Muscle layer of duodenum (tissue), 2 donors: ENCODE data around the gene ARAP1.

Experiments used
- H3K27ac ChIP-seq: one replicate; pipeline ENCODE4 v1.7.0; 2013; ENCODE audit warnings: mild to moderate bottlenecking, low read length
- H3K27me3 ChIP-seq: one replicate; pipeline ENCODE4 v1.7.0; 2013; ENCODE audit warnings: low read depth, mild to moderate bottlenecking, control low read depth, low read length
- H3K36me3 ChIP-seq, 2 donors: one replicate each; pipeline ENCODE4 v1.7.0; 2013; ENCODE audit warnings: low read length in 2 of 2, control low read depth in 1 of 2, mild to moderate bottlenecking in 1 of 2; ENCODE audit not compliant: insufficient read depth in 2 of 2, control insufficient read depth in 1 of 2
- H3K4me1 ChIP-seq, 2 donors: one replicate each; pipeline ENCODE4 v1.7.0; 2013; ENCODE audit warnings: low read length in 2 of 2, mild to moderate bottlenecking in 2 of 2, control low read depth in 1 of 2, moderate library complexity in 1 of 2; ENCODE audit not compliant: insufficient read depth in 2 of 2, control insufficient read depth in 1 of 2
- H3K4me3 ChIP-seq, 2 donors: one replicate each; pipeline ENCODE4 v1.7.0; 2013; ENCODE audit warnings: low read length in 2 of 2, low read depth in 1 of 2, mild to moderate bottlenecking in 1 of 2
- H3K9me3 ChIP-seq, 2 donors: one replicate each; pipeline ENCODE4 v1.7.0; 2013; ENCODE audit warnings: low read length in 2 of 2, control low read depth in 1 of 2, mild to moderate bottlenecking in 1 of 2; ENCODE audit not compliant: control insufficient read depth in 1 of 2
- donor health status: healthy.

The ARAP1 gene

GRCh38 chr11:72786305-72787215 lies 34.4 kb upstream of the ARAP1 start:
- peaks cover 0 to 4% of the 10 kb centered on the region in 2 donors for H3K4me1 ChIP-seq
- H3K9me3 ChIP-seq: no peaks in the 10 kb centered on the region
- peak overlapping the region; percentile 40 for H3K27ac ChIP-seq
- H3K27me3 ChIP-seq: no peaks in the 10 kb centered on the region
- H3K36me3 ChIP-seq: no peaks in the 10 kb centered on the region
- H3K4me3 ChIP-seq: no peak overlapping the region

GRCh38 chr11:72784662-72785061 lies 32.5 kb upstream of the ARAP1 start:
- H3K4me1 ChIP-seq: peaks cover 0 to 19% of the 10 kb centered on the region in 2 donors
- no peak overlapping the region for H3K27ac ChIP-seq
- H3K36me3 ChIP-seq: no peaks in the 10 kb centered on the region

GRCh38 chr11:72783144-72783905 lies 31.1 kb upstream of the ARAP1 start:
- no peaks in the 10 kb centered on the region for H3K27me3 ChIP-seq
- H3K27ac ChIP-seq: no peak overlapping the region
- H3K9me3 ChIP-seq: no peaks in the 10 kb centered on the region
- no peaks in the 10 kb centered on the region for H3K36me3 ChIP-seq
- peaks cover 0 to 19% of the 10 kb centered on the region in 2 donors for H3K4me1 ChIP-seq
- H3K4me3 ChIP-seq: no peak overlapping the region

More at GRCh38 chr11:72784662-72785061, 32.5 kb upstream of the ARAP1 start:
- H3K9me3 ChIP-seq: no peaks in the 10 kb centered on the region
- H3K27me3 ChIP-seq: no peaks in the 10 kb centered on the region
- H3K4me3 ChIP-seq: no peak overlapping the region

- no peaks in the 10 kb centered on the region for H3K9me3 ChIP-seq
- H3K36me3 ChIP-seq: no peaks in the 10 kb centered on the region
- peaks cover 0 to 23% of the 10 kb centered on the region in 2 donors for H3K4me1 ChIP-seq
- peak overlapping the region; percentile 51 to 52 for H3K4me3 ChIP-seq
- no peaks in the 10 kb centered on the region for H3K27me3 ChIP-seq
- H3K27ac ChIP-seq: no peak overlapping the region
Measured at GRCh38 chr11:72782081-72782920, 30.1 kb upstream of the ARAP1 start.

- no peaks in the 10 kb centered on the region for H3K36me3 ChIP-seq
- H3K27me3 ChIP-seq: no peaks in the 10 kb centered on the region
- H3K4me1 ChIP-seq: peaks cover 0 to 28% of the 10 kb centered on the region in 2 donors
- peak overlapping the region; percentile 57 to 69 for H3K4me3 ChIP-seq
- H3K9me3 ChIP-seq: no peaks in the 10 kb centered on the region
- no peak overlapping the region for H3K27ac ChIP-seq
Measured at GRCh38 chr11:72781313-72782080, 29.3 kb upstream of the ARAP1 start.

GRCh38 chr11:72781063-72781312 lies 28.8 kb upstream of the ARAP1 start:
- Histone ChIP-seq H3K9me3 (no peaks in the 10 kb centered on the region), H3K4me1 (peaks cover 0 to 28% of the 10 kb centered on the region in 2 donors), H3K27ac (peak overlapping the region; percentile 31), H3K36me3 (no peaks in the 10 kb centered on the region), H3K27me3 (no peaks in the 10 kb centered on the region), H3K4me3 (peak overlapping the region; percentile 57 to 69)

GRCh38 chr11:72780296-72781062 lies 28.3 kb upstream of the ARAP1 start:
- Histone ChIP-seq H3K4me1 (peaks cover 0 to 28% of the 10 kb centered on the region in 2 donors), H3K4me3 (peak overlapping the region; percentile 57 to 69), H3K9me3 (no peaks in the 10 kb centered on the region), H3K27me3 (no peaks in the 10 kb centered on the region), H3K27ac (peak overlapping the region; percentile 31), H3K36me3 (no peaks in the 10 kb centered on the region)

- no peaks in the 10 kb centered on the region for H3K27me3 ChIP-seq
- H3K36me3 ChIP-seq: no peaks in the 10 kb centered on the region
- H3K27ac ChIP-seq: peak overlapping the region; percentile 31
- H3K4me3 ChIP-seq: peak overlapping the region in 1 of 2 donors; percentile 23
- peaks cover 0 to 28% of the 10 kb centered on the region in 2 donors for H3K4me1 ChIP-seq
- no peaks in the 10 kb centered on the region for H3K9me3 ChIP-seq
Measured at GRCh38 chr11:72779495-72780128, 27.4 kb upstream of the ARAP1 start.

GRCh38 chr11:72778535-72779494 lies 26.6 kb upstream of the ARAP1 start:
- peaks cover 0 to 30% of the 10 kb centered on the region in 2 donors for H3K4me1 ChIP-seq
- no peaks in the 10 kb centered on the region for H3K27me3 ChIP-seq
- no peaks in the 10 kb centered on the region for H3K36me3 ChIP-seq
- no peaks in the 10 kb centered on the region for H3K9me3 ChIP-seq
- H3K4me3 ChIP-seq: no peak overlapping the region
- no peak overlapping the region for H3K27ac ChIP-seq
